Transverse colon (tissue), 4 donors: ENCODE results near the gene MBTPS1.

Source experiments
- POLR2A ChIP-seq: fragments of 450-650 bp; IDR thresholded peaks from one replicate; pipeline ENCODE4 v1.6.1; 2016; ENCODE audit warnings: antibody characterized with exemption, mild to moderate bottlenecking, moderate library complexity
- POLR2AphosphoS5 ChIP-seq, 3 donors: sonication (generic); formaldehyde crosslinking; IDR thresholded peaks; one replicate each; pipeline ENCODE4 v1.6.1; 2016; ENCODE audit warnings: antibody characterized with exemption in 3 of 3
- TF ChIP-seq, protein P1 (sequence below), 5 experiments: fragments of 200-600 bp in 3 of 5; fragments of 450-650 bp in 2 of 5; sonication (generic) in 3 of 5; IDR thresholded peaks; 1 replicate in 2 of 5; 2 replicates in 3 of 5; pipeline ENCODE4 v1.5.1; 2016 to 2017; ENCODE audit warnings: antibody characterized with exemption in 5 of 5, inconsistent platforms in 3 of 5, mild to moderate bottlenecking in 2 of 5, moderate library complexity in 1 of 5

DNA sequence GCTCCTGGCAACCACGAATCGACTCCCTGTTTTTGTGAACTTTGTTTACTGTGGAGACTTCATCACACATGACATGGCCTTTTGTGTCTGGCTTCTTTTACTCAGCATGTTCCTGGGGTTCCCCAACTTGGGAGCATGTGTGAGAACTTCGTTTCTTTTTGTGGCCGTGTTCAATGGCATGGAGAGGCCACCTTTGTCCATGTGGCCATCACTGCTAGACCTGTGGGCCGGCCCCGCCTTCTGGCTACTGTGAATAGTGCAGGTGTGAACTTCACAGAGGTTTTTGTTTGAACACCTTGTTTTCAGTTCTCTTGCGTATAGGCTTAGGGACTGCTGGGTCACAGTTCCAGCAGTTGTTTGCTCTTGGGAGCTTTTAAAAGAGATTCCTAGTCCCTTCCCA lies 68.5 kb downstream of the MBTPS1 start:
- TF ChIP-seq POLR2A, result no peak
- TF ChIP-seq, protein P1, sequence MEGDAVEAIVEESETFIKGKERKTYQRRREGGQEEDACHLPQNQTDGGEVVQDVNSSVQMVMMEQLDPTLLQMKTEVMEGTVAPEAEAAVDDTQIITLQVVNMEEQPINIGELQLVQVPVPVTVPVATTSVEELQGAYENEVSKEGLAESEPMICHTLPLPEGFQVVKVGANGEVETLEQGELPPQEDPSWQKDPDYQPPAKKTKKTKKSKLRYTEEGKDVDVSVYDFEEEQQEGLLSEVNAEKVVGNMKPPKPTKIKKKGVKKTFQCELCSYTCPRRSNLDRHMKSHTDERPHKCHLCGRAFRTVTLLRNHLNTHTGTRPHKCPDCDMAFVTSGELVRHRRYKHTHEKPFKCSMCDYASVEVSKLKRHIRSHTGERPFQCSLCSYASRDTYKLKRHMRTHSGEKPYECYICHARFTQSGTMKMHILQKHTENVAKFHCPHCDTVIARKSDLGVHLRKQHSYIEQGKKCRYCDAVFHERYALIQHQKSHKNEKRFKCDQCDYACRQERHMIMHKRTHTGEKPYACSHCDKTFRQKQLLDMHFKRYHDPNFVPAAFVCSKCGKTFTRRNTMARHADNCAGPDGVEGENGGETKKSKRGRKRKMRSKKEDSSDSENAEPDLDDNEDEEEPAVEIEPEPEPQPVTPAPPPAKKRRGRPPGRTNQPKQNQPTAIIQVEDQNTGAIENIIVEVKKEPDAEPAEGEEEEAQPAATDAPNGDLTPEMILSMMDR (IDR thresholded peaks at IDR 0.05), result peak in 3 of 5 experiments; percentile 11 to 19 (median 18)
- no peak for TF ChIP-seq POLR2AphosphoS5 (IDR thresholded peaks at IDR 0.05)
